K562 (cell line): ENCODE measurements around the gene AMN1. TPM values are rescaled to one million over a fixed set of nuclear protein-coding genes. Genes with fewer than 3 reads are reported as not detected.

Experiments used
- ADNP ChIP-seq: fragments of 200-800 bp; sonication (Bioruptor generic); IDR thresholded peaks from 2 replicates; pipeline ENCODE4 v1.6.1; 2016; ENCODE audit warnings: missing genetic modification characterization, missing compliant biosample characterization
- AFF1 ChIP-seq, 2 experiments: fragments of 450-650 bp; IDR thresholded peaks; 2 replicates each; pipeline ENCODE4 v1.6.1; 2018; ENCODE audit warnings: mild to moderate bottlenecking in 2 of 2, low read depth in 1 of 2; ENCODE audit not compliant: partially characterized antibody in 2 of 2
- ARID4B ChIP-seq: sonication (generic); formaldehyde crosslinking; IDR thresholded peaks from 2 replicates; pipeline ENCODE4 v1.8.0; 2022; ENCODE audit warnings: mild to moderate bottlenecking, missing genetic modification reagents
- ATF1 ChIP-seq, 2 experiments: fragments of 450-650 bp in 1 of 2; IDR thresholded peaks; 2 replicates each; pipeline ENCODE4 v1.6.1; 2016; ENCODE audit warnings: missing compliant biosample characterization in 1 of 2, missing genetic modification characterization in 1 of 2
- E2F8 ChIP-seq: fragments of 450-650 bp; IDR thresholded peaks from 2 replicates; pipeline ENCODE4 v1.7.1; 2018; ENCODE audit warnings: mild to moderate bottlenecking, low read depth; ENCODE audit not compliant: partially characterized antibody
- NFYB ChIP-seq: IDR thresholded peaks from 2 replicates; pipeline ENCODE4 v1.6.1; 2011; ENCODE audit warnings: mild to moderate bottlenecking, moderate library complexity; ENCODE audit not compliant: insufficient read length; ENCODE audit errors: extremely low read depth
- UBTF ChIP-seq, 2 experiments: IDR thresholded peaks; 2 replicates each; pipeline ENCODE4 v1.6.1; 2012; ENCODE audit warnings: improper control_type of control experiment in 2 of 2, low read depth in 2 of 2, low read length in 2 of 2, borderline replicate concordance in 1 of 2
- ZFP91 ChIP-seq: sonication (generic); formaldehyde crosslinking; IDR thresholded peaks from 2 replicates; pipeline ENCODE4 v1.8.0; 2022; ENCODE audit warnings: mild to moderate bottlenecking, missing genetic modification reagents
- ZNF239 ChIP-seq: fragments of 250-450 bp; sonication (Bioruptor Pico); IDR thresholded peaks from 2 replicates; pipeline ENCODE4 v1.4.0; 2020; ENCODE audit warnings: mild to moderate bottlenecking
- ZNF780A ChIP-seq: fragments of 250-450 bp; sonication (Bioruptor Pico); IDR thresholded peaks from 2 replicates; pipeline ENCODE4 v1.5.0; 2021; ENCODE audit warnings: mild to moderate bottlenecking
- polyA plus RNA-seq, 8 experiments: library from polyadenylated mRNA; depleted of rRNA in 4 of 8; stranded (reverse) in 5 of 8; unstranded in 3 of 8; fragments of >200 nt; fragmentation: Nextera tagmentation in 2 of 8; fragmentation: Illumina TruSeq in 1 of 8; extraction: Ambion mirVana in 2 of 8; extraction: Trizol in 1 of 8; gene quantifications; 2 replicates each; pipeline versions ENCODE4 v1.2.1 to v1.2.3, GENCODE V29; 2011 to 2014; ENCODE audit warnings: inconsistent platforms in 1 of 8, missing spikeins in 1 of 8
- total RNA-seq, 7 experiments: library from RNA; depleted of rRNA in 6 of 7; stranded (reverse); fragments of >200 nt in 6 of 7; fragmentation: Illumina TruSeq in 2 of 7; extraction: Trizol in 2 of 7; gene quantifications; 2 replicates each; pipeline versions ENCODE4 v1.2.1 to v1.2.3, GENCODE V29; 2011 to 2021; ENCODE audit warnings: low replicate concordance in 1 of 7

The AMN1 gene
- total and polyA plus RNA-seq, 9 of the 15 experiments (the other 6 are each of a cell fraction or from before 2014, with no cell fraction given): 5.2 to 27.6 (median 13.0) TPM

GRCh38 chr12:31728289-31728916 is 418 bp downstream of the AMN1 start (continued):
- TF ChIP-seq E2F8: no peak
- no peak for TF ChIP-seq NFYB
- TF ChIP-seq ZFP91: no peak
- TF ChIP-seq ADNP (tag): peak; percentile 36; the same call in 1 of the 2 replicates
- peak in 1 of 2 experiments; percentile 48 for TF ChIP-seq AFF1 (IDR thresholded peaks at IDR 0.05; ENCODE audit: low read depth in 1 of 2, partially characterized antibody in 2 of 2)
- TF ChIP-seq ZNF780A (CRISPR knock-in tag): no peak
- TF ChIP-seq ATF1 (CRISPR knock-in tag; IDR thresholded peaks at IDR 0.05): no peak
- no peak for TF ChIP-seq ATF1 (tag; IDR thresholded peaks at IDR 0.05)
- peak; percentile 15; the same call in 1 of the 2 replicates for TF ChIP-seq ARID4B (CRISPR knock-in tag)
- no peak for TF ChIP-seq ZNF239 (CRISPR knock-in tag)
- TF ChIP-seq UBTF (IDR thresholded peaks at IDR 0.05; ENCODE audit: borderline replicate concordance in 1 of 2, low read depth in 2 of 2, low read length in 2 of 2): no peak
